ENCODE results near the gene HINFP.
"Not testable (repeated sequence)": the region's sequence is repeated elsewhere in the genome, so short reads cannot be mapped to it uniquely, and the experiment has no call there.

The HINFP gene

DNA sequence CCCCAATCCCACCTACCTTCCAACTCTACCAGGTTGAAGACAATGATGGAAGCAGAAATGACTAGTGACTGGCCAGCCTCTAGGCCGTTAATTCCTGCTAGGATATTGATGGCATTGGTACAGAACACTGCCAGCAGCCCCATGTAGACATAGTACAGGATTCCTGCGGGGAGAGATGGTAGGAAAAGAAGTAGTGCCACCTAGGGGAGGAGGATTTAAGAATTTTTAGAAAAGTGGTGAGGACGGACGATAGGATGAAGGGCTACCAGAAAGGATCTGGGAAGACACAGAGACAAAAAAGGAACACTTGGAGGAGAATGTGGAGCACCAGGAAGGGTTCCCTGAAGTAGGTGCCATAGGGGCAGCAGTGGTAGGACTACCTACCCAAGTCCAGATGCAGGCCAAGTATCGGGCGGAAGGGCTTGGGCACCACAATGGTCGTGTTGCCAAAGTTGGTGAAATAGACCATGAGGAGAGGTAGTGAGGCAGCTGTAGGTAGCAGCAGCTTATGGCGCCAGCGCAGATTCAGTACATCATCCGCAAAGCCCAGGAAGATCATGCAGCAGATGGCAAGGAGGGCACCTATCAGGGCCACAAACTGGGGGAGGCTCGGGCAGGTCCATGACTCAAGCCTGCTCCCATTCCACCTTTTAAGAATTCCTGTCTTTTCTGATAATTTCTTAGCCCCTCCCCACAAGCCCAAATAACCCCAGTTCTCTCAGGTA, 21.0 kb upstream of the HINFP start:
- DNase-seq = no peak

DNA sequence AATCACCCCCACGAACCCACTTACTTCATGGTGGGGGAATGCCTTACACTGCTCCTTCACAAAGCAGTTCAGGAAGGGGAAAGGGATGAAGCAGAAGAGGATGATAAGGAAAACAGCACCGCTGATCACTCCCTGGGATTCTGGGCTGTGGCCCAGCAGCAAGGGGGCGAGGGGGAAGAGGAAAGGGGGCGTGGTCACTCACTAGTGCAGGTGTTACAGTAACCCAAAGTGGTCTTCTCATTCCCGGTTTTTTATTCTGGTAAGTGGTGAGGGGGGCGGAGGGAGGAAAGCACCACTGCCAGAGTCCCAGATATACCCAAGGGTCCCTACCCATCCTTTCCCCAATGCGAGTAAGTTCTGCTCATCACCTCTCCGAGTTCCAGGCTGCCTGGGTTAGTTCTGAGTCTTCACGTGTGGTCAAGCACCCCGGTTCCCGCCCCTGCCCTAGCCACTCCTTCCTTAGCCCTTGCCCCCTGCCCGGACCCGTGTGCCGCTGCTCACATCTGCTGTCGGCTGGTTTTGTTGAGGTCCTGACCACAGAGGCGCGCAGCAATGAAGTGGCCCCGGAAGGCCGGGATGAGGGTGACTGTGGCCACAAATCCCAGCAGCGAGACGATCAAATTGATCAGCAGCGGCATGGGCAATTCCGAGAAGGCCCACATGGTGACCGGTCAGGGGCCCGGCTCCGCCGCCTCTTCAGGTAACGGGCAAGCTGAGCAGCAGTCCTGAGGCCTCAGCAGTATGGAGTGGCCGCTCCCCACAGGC, 20.2 kb upstream of the HINFP start:
- no peak for DNase-seq

DNA sequence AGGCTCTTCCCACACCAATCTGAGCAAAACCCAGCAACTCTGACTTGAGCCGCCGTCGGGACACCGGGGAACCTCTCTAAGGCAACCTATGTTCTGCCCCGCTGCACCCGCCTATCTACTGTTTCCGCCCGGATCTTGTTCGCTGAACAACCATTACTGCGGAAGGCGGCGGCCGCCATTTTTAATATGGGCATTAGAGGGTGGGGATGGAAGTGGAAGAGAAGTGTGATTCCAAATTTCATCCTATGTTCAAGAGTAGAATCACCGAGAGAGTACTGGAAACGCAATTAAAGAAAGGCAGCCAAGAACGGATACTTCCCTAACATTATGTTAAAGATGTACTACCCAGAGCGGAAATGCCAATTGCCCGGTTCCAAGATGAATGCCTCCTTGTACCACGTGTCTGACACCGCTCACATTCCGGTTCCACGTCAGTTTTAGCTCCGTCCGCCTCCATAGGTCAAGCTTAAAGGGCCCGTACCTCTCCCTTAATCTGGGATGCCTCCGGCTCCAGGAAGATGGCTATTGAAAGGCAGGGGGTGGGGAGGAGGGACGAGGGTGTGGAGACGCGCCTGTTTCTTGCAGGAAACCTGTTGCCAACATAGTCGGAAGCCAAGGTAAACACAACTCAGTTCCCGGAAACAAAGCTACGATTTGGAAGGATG, 19.5 kb upstream of the HINFP start, which contains the start of gene DPAGT1:
Gene DPAGT1 (minus strand): TSS at position 95 of the 665 bp plus-strand sequence. CDS start 198 bp downstream, outside the sequence.
- DNase-seq = peak; percentile 71

DNA sequence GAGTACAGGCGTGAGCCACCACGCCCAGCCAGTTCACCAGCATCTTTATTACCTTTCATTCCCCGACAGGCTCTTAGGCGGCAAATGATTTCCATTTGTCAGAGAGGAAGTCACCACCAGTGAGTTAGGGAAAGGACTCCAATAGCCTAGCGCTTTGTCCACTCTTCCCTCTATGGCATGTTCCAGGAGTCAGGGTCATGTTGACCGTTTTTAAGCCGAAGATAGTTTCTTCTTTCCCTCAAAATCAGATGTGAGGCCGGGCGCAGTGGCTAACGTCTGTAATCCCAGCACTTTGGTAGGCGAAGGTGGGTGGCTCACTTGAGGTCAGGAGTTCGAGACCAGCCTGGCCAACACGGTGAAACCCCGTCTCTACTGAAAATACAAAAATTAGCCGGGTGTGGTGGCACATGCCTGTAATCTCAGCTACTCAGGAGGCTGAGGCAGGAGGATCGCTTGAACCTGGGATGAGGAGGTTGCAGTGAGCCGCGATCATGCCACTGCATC, 18.2 kb upstream of the HINFP start:
- not testable (repeated sequence) for DNase-seq

DNA sequence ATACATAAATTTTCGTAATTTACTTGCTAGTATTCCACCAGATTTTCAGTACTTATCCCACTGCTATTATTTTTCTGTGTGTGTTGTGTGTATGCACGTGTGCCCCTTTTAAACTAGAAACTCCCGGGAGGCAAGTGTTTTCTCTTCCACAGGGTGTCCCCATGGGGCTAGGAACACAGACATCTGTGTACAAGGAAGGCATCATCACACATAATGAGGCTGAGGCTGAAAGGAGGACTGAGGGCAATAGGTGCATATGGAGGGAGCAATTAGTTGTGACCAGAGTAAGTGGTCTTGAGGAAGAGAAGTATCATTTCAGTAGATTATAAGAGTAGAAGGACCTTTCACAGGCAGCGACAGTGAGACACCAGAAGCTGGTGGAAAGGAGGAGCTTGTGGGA, 17.6 kb upstream of the HINFP start:
- DNase-seq = no peak

DNA sequence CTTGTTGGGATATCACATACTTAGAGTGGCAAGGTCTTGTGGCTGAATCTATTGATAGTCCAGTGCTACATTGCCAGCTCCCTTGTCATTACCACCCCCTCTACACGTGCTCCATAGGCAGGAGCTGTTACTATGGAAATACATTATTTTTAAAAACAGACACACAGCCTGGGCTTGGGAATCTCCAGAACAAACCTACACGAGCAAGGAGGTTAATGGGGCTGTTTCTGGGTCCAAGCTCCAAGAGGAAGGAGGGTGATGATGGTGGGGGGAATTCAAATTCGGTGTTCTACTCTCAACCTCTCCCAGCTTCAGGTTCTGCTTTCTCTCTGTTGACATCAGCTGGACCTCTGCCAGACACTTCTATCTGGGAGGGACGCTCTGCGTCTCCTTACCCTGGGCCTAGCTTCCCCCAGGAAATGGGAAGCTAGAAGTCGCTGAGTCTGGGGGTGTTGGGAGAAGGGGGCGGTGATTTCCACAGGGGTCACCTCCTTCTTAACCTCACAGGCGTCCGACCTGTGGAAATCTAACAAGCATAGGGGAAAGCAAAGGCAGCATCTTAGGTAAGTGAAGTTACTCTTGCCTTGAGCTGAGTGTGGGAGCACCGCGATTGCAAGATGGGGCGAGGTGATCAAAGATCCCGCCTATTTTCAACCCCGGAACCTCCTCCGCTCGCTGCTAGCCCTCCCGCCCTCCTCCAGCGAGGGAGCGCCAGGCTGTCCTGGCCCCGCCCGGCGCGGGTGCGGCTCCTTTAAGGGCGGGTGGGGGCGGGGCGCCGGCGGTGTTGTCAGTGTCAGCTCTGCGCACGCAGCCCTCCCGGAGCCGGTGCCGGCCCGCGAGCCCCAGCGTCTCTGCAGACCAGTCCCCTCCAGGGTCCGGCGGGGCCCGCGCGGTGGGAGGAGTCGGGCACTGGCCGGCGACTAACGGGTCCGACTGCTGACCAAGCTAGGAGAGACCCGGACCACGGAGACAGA, 14.5 kb upstream of the HINFP start, which contains the start of gene C2CD2L:
Gene C2CD2L (plus strand): TSS at position 781 of the 974 bp plus-strand sequence. CDS start 398 bp downstream, outside the sequence.
- DNase-seq = peak; percentile 75

DNA sequence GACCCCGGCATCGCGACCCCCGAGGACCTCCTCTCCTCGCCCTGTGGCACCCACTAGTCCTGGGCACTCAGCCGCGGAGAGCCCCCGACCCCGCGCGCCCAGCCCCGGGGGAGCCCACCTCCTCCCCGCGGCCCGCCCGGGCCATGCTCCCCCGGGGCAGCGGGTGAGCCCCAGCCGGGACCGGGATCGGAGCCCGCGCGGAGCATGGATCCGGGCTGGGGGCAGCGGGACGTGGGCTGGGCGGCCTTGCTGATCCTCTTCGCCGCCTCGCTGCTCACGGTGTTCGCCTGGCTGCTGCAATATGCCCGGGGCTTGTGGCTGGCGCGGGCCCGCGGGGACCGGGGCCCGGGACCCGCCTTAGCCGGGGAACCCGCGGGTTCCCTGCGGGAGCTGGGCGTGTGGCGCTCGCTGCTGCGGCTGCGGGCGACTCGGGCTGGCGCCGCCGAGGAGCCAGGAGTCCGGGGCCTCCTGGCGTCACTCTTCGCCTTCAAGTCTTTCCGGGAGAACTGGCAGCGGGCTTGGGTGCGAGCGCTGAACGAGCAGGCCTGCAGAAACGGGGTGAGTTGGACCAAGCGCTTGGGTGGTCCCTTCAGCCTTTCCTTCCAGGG, 13.7 kb upstream of the HINFP start:
- no peak for DNase-seq

DNA sequence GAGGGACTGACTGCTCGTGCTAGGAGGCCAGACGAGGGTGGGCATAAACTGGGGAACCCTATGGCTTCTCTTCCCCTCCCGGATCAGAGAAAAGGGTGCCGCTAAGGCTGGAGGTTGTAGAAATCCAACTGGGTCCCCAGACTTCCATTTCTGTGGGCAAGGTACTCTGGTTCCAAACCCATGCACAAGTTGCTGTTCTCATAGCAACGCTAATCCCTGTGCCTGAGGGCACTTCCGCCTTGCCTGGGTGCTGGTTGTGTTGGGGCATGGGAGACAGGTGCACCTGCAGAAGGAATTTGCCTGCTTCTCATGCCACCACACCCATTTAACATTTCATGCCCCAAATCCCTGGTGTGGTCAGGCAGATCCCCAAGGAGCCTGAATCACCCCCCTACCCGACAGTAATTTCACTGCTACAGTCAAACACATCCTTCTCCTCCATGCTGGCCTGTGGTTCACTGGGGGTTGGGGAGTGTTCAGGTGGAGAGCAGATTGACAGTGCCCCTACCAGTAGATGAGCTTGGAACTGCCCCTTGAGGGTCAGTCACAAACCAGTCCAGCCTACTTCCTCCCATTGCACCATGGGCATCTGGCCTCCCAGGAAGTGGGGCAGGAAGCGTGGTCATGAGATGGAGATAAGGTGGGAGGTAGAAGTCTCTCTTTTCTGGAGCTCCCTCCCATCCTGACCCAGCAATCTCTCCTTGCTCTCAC, 13.1 kb upstream of the HINFP start:
- DNase-seq = no peak

DNA sequence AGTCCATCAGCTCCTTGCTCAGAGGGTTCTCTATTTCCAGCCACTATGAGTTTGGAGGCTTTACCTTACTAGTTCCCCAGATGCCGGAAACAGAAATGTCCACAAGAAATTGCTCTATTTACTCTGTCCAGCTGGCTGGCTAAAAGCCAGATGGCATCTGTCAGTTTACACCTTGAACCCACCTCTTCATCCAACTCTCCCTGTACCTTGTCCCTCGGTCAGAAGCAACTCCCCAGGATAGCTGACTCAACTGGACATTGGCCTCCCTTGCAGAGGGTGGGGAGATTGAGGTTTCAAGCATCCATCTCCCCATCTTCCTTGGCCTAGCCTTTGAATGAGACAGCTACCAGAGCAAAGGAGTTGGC, 12.5 kb upstream of the HINFP start:
- DNase-seq = no peak

DNA sequence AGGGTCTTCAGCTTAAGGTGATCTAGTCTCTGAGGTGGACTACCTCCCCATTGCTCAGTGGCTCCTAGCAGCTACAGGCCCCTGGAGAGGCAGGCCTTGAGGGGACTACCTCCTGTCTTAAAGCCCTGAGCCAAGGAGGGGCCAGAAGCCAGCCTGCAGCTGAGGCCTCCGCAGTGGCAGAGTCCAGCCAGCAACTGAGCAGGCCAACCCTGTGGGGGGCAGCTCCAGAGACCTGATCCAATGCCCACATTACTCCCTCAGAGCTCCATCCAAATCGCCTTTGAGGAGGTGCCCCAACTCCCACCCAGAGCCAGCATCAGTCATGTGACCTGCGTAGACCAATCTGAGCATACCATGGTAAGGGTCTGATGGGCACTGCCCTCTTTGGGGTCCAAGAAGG, 11.5 kb upstream of the HINFP start:
- DNase-seq = no peak

DNA sequence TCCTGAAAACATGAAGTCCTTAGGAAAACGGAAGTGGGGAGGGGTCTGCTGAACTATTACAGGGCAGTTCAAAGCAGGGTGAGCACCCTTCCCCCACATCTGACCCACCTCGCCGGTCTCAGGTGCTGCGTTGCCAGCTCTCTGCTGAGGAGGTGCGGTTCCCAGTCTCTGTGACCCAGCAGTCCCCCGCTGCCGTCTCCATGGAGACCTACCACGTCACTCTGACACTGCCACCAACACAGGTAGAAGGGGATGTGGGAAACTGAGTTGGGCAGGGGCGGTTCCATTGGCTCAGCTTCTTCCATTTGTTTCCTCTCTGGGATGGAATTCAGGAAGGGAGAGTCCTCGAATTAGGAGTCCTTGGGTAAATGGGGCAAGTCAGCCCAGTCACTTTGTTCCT, 10.9 kb upstream of the HINFP start:
- no peak for DNase-seq

DNA sequence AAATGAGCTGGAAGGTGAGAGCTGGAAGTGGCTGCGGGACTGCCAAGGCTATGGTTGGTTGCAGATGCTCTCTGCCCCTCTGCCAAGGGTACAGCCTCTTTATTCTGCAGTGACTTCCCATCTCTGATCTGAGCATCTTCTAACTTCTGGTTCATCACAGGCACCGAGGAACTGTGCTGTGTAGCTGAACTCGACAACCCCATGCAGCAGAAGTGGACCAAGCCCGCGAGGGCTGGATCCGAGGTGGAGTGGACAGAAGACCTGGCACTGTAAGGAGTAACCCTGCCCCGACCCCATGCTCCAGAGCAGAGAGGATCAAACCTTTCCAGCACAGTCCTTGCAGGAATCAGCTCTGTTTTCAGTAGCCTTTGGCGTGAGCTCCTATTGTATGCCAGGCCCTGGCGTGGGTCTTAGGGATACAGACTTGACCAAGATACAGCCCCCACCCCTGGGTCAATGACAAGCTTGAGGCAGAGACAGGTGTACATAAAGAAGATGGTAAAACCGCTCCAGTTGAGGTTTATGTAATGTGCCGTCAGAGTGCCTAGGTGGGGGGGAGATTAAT, 9.9 kb upstream of the HINFP start:
- no peak for DNase-seq

DNA sequence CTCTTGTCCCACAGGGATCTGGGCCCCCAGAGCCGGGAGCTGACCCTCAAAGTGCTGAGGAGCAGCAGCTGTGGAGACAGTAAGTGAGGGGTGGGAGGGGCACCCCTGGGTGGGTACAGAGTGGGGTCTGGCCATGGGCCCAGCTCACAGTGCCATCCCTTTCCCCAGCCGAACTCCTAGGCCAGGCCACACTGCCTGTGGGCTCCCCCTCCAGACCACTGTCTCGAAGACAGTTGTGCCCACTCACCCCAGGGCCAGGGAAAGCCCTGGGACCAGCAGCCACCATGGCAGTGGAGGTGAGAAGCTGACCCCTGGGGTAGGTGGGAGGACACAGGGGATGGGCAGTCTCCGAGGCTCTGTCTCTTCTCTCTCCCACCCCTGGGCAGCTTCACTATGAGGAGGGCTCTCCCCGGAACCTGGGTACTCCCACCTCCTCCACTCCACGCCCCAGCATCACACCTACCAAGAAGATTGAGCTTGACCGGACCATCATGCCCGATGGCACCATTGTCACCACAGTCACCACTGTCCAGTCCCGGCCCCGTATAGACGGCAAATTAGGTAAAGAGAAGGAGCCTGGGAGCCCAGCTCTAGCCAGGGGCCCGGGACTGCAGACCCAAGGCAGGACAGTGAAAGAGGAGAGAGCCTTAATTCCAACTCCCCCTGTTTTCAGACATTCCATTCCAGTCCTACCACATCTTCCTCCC, 8.9 kb upstream of the HINFP start:
- no peak for DNase-seq

DNA sequence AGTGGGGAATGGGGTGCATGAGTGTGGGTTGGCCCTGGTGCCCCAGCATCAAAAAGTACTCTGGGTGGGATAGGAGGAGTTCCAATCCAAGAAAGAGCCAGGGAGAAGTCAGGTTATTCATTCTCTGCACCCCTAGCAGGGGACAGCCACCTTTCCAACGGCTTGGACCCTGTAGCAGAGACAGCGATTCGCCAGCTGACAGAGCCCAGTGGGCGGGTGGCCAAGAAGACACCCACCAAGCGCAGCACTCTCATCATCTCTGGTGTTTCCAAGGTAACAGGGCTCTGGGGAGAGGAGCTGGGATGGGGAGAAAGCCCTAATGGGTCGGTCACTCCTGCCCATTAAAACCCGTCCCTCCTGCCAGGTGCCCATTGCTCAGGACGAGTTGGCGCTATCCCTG, 7.7 kb upstream of the HINFP start:
- DNase-seq = no peak

DNA sequence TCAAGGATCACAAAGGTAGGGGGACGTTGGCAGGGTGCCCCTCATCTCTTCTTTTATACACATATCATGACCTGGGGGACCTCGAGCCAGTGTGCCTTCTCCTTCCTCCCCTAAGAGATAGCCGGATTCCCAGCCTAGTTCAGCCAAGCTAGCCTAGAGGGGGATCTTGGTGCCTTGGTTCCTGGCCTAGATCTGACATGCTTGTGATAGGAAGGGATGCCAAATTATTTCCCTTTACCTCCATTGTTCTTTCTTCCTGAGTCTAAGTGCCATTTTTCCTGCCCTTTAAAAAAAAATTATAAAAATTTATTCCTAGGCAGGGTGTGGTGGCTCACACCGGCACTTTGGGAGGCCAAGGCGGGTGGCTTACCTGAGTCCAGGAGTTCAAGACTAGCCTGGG, 7.0 kb upstream of the HINFP start:
- DNase-seq = no peak

DNA sequence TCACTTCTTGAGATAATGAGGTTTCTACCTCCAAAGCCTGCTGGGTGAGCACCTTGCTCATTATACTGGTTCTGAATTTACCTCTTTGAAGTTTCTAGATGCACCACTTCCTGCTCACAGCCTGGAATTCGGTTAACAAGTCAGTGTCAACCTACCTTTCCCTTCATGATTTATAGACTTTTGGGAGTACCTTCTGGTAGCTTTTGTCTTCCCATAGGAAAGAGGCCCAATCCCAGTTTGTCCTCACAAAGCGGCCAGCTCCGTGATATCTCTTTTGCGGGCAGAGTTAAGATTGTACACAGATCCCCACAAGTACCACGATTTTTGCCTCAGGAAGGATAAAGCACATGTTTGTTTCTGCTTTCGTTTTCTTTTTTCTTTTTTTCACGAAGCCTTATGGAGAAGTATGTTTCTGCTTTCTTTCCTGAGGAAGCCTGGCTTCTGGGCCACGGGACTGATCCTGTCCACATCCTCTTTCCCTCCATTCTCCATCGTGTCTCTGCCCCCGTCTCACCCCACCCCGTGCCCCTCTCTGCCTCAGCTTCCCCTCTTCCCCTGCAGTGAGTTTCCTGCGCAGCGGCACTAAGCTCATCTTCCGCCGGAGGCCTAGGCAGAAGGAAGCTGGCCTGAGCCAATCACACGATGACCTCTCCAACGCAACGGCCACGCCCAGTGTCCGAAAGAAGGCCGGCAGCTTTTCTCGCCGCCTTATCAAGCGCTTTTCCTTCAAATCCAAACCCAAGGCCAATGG, 5.7 kb upstream of the HINFP start:
- DNase-seq = no peak

DNA sequence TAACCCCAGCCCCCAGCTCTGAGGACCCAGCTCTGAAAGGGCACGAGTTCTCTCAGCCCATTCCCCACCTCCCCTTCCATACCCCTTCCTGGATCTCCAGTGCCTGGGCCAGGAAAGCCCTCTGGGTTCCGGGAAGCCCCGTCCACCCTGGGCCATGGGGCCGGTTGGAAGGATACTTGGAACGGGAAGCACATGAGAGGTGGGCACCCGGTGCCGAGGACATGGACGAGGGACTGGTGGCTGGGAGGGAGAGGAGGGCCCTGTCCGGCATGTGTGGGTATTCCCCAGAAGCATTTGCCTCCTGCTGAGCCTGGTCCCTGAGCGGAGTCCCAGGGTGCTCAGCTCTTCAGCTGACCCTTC, 5.2 kb upstream of the HINFP start:
- no peak for DNase-seq

DNA sequence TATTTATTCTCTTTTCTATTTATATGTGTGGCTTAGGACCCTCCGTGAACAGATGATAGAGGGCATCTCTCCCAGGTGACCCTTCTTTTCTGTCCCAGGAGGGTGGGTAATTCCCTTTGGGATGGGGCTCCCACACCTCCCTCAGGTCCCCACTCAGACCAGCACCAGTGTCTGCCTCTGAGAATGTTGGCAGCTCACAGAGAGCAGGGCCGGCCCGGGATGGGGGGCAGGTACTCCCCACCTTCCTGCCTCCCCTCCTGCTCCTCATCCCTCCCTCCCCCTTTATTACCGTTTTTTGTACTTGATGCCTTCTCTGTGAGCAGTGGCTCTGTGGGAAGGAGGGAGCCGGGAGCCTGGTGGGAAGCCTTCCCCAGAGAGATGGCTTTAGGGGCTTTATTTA, 4.8 kb upstream of the HINFP start:
- DNase-seq = no peak

DNA sequence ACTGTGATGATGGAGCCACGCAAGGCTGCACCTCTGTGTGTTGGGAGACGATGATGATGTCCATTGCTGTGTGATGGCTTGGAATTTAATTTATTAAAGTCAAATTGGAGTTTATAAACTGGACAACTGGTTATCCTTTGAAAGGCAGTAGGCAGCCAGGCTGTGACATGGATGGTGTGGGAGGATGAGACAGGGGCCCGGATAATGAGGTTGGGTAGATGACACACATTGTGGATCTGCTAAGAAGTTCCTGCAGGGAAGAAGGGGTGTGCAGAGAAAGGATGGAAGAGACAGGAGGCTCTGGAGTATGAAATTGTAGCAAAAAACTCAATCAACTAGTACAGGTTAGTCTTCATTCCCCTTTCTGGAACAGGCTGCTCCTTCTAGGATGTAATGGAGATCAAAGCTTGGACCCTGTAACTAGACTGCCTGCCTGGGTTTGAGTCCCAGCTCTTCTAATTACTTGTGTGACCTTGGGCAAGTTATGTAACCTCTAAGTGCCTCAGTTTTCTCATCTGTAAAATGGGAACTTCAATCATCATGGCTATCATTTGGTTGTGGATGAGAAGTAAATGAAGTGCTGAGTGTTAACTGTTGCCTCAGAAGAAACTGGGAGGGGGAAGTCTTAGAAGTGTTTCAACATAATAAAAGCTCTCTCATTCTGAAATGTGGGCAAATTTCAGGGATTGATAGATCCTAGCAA, 4.2 kb upstream of the HINFP start:
- no peak for DNase-seq
